Chondrocyte (in vitro differentiated cells): Measurements from ENCODE around the gene NR2E1. TPM values are rescaled to one million over a fixed set of nuclear protein-coding genes. Genes with fewer than 3 reads are reported as not detected.

Source experiments
- DNase-seq: peaks from one replicate; pipeline ENCODE4 v3.0.0; 2021; ENCODE audit warnings: mixed read lengths, low spot score
- H3K27ac Mint-ChIP-seq: one replicate; pipeline ENCODE4 v1.8.0; 2021; ENCODE audit warnings: mild to moderate bottlenecking, moderate library complexity, mixed read lengths; ENCODE audit not compliant: unreplicated experiment
- H3K27me3 Mint-ChIP-seq: 2 replicates; pipeline ENCODE4 v1.8.0; 2021; ENCODE audit warnings: low read depth, mixed read lengths
- H3K36me3 Mint-ChIP-seq: 2 replicates; pipeline ENCODE4 v1.8.0; 2021; ENCODE audit warnings: low read depth, mixed read lengths
- H3K4me1 Mint-ChIP-seq: 2 replicates; pipeline ENCODE4 v1.8.0; 2021; ENCODE audit warnings: low read depth, mild to moderate bottlenecking, mixed read lengths
- H3K4me3 Mint-ChIP-seq: one replicate; pipeline ENCODE4 v1.8.0; 2021; ENCODE audit warnings: mild to moderate bottlenecking, moderate library complexity, mixed read lengths; ENCODE audit not compliant: unreplicated experiment
- H3K9me3 Mint-ChIP-seq: 2 replicates; pipeline ENCODE4 v1.8.0; 2021; ENCODE audit warnings: low read depth, mixed read lengths
- total RNA-seq: library from RNA; stranded (reverse); gene quantifications from 3 replicates; pipeline ENCODE4 v1.2.1, GENCODE V29; 2021
- TF ChIP-seq, protein P1 (sequence below): fragments of 200-600 bp; sonication (generic); IDR thresholded peaks from 2 replicates; pipeline ENCODE4 v1.5.0; 2021; ENCODE audit warnings: antibody characterized with exemption, mild to moderate bottlenecking, moderate library complexity

NR2E1 gene
- total RNA-seq, 1 donor from 2014 or later = not detected

DNA sequence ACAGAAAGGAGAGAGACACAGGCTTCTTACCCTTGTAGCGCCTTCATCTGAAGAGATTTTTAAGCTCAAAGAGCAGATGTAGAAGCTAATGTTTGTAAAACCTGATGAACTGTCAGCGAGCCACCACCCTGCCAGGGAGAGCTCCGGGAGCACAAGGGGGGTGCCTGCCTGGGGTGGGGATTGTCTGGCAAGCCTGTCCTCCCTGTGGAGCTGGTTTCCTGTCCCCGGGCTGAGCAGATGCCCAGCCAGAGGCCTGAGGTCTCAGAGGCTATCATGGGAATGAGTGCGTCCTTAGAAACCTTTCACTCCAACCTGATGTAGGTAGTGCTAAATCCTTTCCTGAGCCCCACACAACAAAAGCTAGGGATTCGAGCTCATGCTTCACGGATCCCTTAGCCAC lies 41.9 kb upstream of the NR2E1 start:
- TF ChIP-seq, protein P1, sequence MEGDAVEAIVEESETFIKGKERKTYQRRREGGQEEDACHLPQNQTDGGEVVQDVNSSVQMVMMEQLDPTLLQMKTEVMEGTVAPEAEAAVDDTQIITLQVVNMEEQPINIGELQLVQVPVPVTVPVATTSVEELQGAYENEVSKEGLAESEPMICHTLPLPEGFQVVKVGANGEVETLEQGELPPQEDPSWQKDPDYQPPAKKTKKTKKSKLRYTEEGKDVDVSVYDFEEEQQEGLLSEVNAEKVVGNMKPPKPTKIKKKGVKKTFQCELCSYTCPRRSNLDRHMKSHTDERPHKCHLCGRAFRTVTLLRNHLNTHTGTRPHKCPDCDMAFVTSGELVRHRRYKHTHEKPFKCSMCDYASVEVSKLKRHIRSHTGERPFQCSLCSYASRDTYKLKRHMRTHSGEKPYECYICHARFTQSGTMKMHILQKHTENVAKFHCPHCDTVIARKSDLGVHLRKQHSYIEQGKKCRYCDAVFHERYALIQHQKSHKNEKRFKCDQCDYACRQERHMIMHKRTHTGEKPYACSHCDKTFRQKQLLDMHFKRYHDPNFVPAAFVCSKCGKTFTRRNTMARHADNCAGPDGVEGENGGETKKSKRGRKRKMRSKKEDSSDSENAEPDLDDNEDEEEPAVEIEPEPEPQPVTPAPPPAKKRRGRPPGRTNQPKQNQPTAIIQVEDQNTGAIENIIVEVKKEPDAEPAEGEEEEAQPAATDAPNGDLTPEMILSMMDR = no peak
- no peak overlapping the region for H3K4me3 Mint-ChIP-seq
- no peak overlapping the region for H3K27ac Mint-ChIP-seq
- H3K4me1 Mint-ChIP-seq = peaks cover 37% of the 10 kb centered on the region
- no peak for DNase-seq
- peaks cover 25% of the 10 kb centered on the region for H3K27me3 Mint-ChIP-seq
- H3K36me3 Mint-ChIP-seq = no peaks in the 10 kb centered on the region
- H3K9me3 Mint-ChIP-seq = no peaks in the 10 kb centered on the region

- H3K27me3 Mint-ChIP-seq = peaks cover 2% of the 10 kb centered on the region
- H3K36me3 Mint-ChIP-seq = no peaks in the 10 kb centered on the region
- no peak for DNase-seq
- H3K27ac Mint-ChIP-seq = no peak overlapping the region
- TF ChIP-seq, protein P1 = no peak
- H3K9me3 Mint-ChIP-seq = no peaks in the 10 kb centered on the region
- H3K4me1 Mint-ChIP-seq = peaks cover 42% of the 10 kb centered on the region
- no peak overlapping the region for H3K4me3 Mint-ChIP-seq
Observed at GRCh38 chr6:108127056-108127455, 38.8 kb upstream of the NR2E1 start.

DNA sequence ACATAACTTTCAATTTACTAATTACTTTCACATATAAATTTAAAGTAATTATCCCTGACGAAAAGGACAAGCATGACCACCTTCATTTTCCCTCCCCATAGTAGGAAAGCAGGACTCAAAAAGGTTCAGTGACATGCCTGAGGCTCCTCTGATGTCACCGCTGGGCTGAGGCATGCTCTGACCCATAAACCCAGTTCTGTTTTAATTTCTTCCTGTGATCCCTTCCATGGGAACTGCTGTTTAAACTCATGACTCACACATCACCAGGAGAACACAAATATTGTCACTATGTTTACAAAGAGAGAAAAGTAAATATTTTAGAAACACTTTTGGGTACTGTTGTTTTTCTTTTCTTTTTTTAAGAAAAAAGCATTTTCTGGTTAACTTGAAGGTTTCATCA lies 38.0 kb upstream of the NR2E1 start:
- H3K27me3 Mint-ChIP-seq = no peaks in the 10 kb centered on the region
- TF ChIP-seq, protein P1 = no peak
- H3K27ac Mint-ChIP-seq = peak overlapping the region; percentile 88
- H3K9me3 Mint-ChIP-seq = no peaks in the 10 kb centered on the region
- H3K4me1 Mint-ChIP-seq = peaks cover 42% of the 10 kb centered on the region
- H3K4me3 Mint-ChIP-seq = no peak overlapping the region
- no peak for DNase-seq
- no peaks in the 10 kb centered on the region for H3K36me3 Mint-ChIP-seq

DNA sequence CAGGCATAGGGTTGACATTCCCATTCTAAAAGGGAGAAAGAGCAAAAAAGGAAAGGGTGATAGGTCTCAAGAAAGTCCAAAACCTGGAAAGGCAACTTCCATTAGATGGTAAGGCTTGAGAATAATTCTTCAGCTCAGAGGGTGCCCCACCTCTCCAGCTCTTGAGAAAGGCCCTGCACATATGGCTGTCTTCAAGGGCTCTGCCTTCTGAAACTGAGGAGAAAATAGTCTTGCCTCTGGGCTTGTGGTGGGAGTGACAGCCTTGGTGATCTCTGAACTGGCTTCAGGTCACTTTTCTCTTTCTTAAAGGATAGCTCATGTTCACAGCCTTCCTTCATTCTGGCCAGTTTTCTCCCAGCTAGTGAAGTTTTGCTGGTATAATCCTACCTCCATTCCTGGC lies 35.6 kb upstream of the NR2E1 start:
- H3K4me3 Mint-ChIP-seq = no peak overlapping the region
- no peaks in the 10 kb centered on the region for H3K27me3 Mint-ChIP-seq

GRCh38 chr6:108132863-108133262 lies 33.0 kb upstream of the NR2E1 start:
- TF ChIP-seq, protein P1 = no peak
- no peak for DNase-seq
- H3K4me3 Mint-ChIP-seq = no peak overlapping the region
- H3K27me3 Mint-ChIP-seq = no peaks in the 10 kb centered on the region
- peaks cover 39% of the 10 kb centered on the region for H3K4me1 Mint-ChIP-seq
- H3K36me3 Mint-ChIP-seq = no peaks in the 10 kb centered on the region
- H3K9me3 Mint-ChIP-seq = no peaks in the 10 kb centered on the region
- H3K27ac Mint-ChIP-seq = no peak overlapping the region

More for the DNA sequence above, 35.6 kb upstream of the NR2E1 start:
- Mint-ChIP-seq H3K36me3 (no peaks in the 10 kb centered on the region), H3K27ac (no peak overlapping the region), H3K9me3 (no peaks in the 10 kb centered on the region), H3K4me1 (peaks cover 46% of the 10 kb centered on the region)
- DNase-seq = no peak
- TF ChIP-seq, protein P1 = no peak
